Loucy (cell line): ENCODE measurements around the gene TXNRD2.
"Not testable (repeated sequence)": the region's sequence is repeated elsewhere in the genome, so short reads cannot be mapped to it uniquely, and the experiment has no call there.

Source experiments
- H2AFZ ChIP-seq: fragments of 200-600 bp; sonication (generic); 2 replicates; pipeline ENCODE4 v1.6.0; 2016; ENCODE audit warnings: antibody characterized with exemption, mild to moderate bottlenecking, low read length, moderate library complexity
- H3F3A ChIP-seq: fragments of 200-600 bp; 2 replicates; pipeline ENCODE4 v1.6.0; 2016; ENCODE audit warnings: antibody characterized with exemption, low read depth, mild to moderate bottlenecking
- H3K27me3 ChIP-seq: fragments of 200-600 bp; sonication (generic); 2 replicates; pipeline ENCODE4 v1.6.1; 2014; ENCODE audit warnings: low read length, mild to moderate bottlenecking; ENCODE audit not compliant: insufficient read depth, poor library complexity, severe bottlenecking
- H3K36me3 ChIP-seq: fragments of 200-600 bp; sonication (generic); 2 replicates; pipeline ENCODE4 v1.6.1; 2016; ENCODE audit warnings: low read length; ENCODE audit not compliant: insufficient read depth
- H3K4me1 ChIP-seq: fragments of 200-600 bp; sonication (generic); 2 replicates; pipeline ENCODE4 v1.5.1; 2014; ENCODE audit warnings: low read length, mild to moderate bottlenecking; ENCODE audit not compliant: insufficient read depth, poor library complexity, severe bottlenecking
- H3K4me2 ChIP-seq: fragments of 200-600 bp; sonication (generic); 2 replicates; pipeline ENCODE4 v1.6.0; 2014; ENCODE audit warnings: antibody characterized with exemption, low read length, low read depth, mild to moderate bottlenecking; ENCODE audit not compliant: poor library complexity, severe bottlenecking
- H3K4me3 ChIP-seq: fragments of 200-600 bp; sonication (generic); 2 replicates; pipeline ENCODE4 v1.5.1; 2014; ENCODE audit warnings: low read length, mild to moderate bottlenecking, mixed read lengths; ENCODE audit not compliant: poor library complexity, severe bottlenecking
- H3K79me2 ChIP-seq: fragments of 200-600 bp; sonication (generic); 2 replicates; pipeline ENCODE4 v1.6.1; 2014; ENCODE audit warnings: low read length; ENCODE audit not compliant: insufficient read depth
- H3K9ac ChIP-seq: fragments of 200-600 bp; sonication (generic); 2 replicates; pipeline ENCODE4 v1.6.0; 2014; ENCODE audit warnings: mild to moderate bottlenecking, low read depth, low read length, moderate library complexity; ENCODE audit not compliant: poor library complexity, severe bottlenecking
- H3K9me2 ChIP-seq: fragments of 200-600 bp; sonication (generic); replicated peaks from 2 replicates; pipeline ENCODE4 v1.6.1; 2016; ENCODE audit warnings: low read depth, low read length, mixed read lengths
- H3K9me3 ChIP-seq: fragments of 200-600 bp; sonication (generic); 2 replicates; pipeline ENCODE4 v1.6.1; 2014; ENCODE audit warnings: mild to moderate bottlenecking, antibody characterized with exemption, low read length, low read depth; ENCODE audit not compliant: insufficient read depth
- H4K20me1 ChIP-seq: fragments of 200-600 bp; sonication (generic); 2 replicates; pipeline ENCODE4 v1.6.0; 2014; ENCODE audit warnings: antibody characterized with exemption, low read length, mild to moderate bottlenecking; ENCODE audit not compliant: insufficient read depth, poor library complexity, severe bottlenecking
- EZH2phosphoT487 ChIP-seq: fragments of 200-600 bp; IDR thresholded peaks from 2 replicates; pipeline ENCODE4 v1.6.1; 2018; ENCODE audit warnings: antibody characterized with exemption, mild to moderate bottlenecking, moderate library complexity, borderline replicate concordance
- TF ChIP-seq, protein P1 (sequence below): fragments of 200-600 bp; sonication (generic); conservative IDR thresholded peaks from 2 replicates; pipeline ENCODE4 v1.5.1; 2014; ENCODE audit warnings: mild to moderate bottlenecking, antibody characterized with exemption, low read length

The TXNRD2 gene

DNA sequence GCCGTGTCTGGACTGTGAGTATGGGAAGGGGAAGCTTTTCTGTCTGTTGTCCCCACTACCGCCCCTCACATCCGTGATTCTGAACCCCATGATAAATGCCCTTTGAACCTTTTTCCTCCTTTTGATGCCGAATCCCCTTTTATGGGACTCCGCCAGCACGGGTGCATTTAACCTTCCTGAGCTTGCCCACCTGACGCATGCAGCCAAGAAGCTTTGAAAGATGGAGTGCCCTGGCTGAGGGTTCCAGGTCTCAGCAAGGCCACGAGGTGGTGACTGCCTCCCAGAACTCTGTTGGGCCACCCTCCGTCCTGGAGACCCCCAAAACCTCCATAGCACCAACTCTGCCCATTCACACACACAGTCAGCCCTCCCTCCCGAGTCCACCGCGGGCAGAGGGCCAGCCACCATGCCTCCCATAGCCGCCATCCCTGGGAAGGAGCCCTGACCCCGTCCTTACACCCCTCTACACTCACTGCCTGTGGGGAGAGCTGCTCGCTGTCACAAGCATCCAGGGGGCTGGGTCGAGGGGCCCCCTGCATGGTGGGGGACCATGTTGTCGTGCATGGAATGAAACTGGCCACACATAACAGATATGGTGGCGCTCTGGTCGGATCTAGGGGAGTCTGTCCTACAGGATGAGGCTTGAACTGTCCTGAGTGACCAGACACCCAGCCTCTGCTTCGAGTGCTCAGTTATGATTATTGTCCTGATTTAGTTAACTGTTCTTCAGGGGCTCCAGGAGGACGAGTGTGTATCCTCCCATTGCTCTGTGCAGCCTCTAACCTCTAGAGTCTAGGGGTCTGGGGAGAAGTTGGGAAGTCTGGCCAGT lies 868 bp downstream of the TXNRD2 start:
- peak overlapping the region; percentile 87 for H2AFZ ChIP-seq
- no peaks in the 10 kb centered on the region for H3K9me3 ChIP-seq
- H3F3A ChIP-seq, result 0 out of 2 replicates have a peak, but pooled peaks cover 4% of the 10 kb centered on the region
- peak overlapping the region; percentile 89 for H3K4me3 ChIP-seq
- H3K36me3 ChIP-seq, result no peaks in the 10 kb centered on the region
- peak overlapping the region; percentile 99 for H3K4me2 ChIP-seq
- H4K20me1 ChIP-seq, result peaks cover 4% of the 10 kb centered on the region
- H3K9ac ChIP-seq, result peak overlapping the region; percentile 99
- peaks cover 7% of the 10 kb centered on the region for H3K27me3 ChIP-seq
- TF ChIP-seq, protein P1, sequence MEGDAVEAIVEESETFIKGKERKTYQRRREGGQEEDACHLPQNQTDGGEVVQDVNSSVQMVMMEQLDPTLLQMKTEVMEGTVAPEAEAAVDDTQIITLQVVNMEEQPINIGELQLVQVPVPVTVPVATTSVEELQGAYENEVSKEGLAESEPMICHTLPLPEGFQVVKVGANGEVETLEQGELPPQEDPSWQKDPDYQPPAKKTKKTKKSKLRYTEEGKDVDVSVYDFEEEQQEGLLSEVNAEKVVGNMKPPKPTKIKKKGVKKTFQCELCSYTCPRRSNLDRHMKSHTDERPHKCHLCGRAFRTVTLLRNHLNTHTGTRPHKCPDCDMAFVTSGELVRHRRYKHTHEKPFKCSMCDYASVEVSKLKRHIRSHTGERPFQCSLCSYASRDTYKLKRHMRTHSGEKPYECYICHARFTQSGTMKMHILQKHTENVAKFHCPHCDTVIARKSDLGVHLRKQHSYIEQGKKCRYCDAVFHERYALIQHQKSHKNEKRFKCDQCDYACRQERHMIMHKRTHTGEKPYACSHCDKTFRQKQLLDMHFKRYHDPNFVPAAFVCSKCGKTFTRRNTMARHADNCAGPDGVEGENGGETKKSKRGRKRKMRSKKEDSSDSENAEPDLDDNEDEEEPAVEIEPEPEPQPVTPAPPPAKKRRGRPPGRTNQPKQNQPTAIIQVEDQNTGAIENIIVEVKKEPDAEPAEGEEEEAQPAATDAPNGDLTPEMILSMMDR, result no peak
- TF ChIP-seq EZH2phosphoT487, result no peak
- peaks cover 32% of the 10 kb centered on the region for H3K4me1 ChIP-seq
- no peaks in the 10 kb centered on the region for H3K9me2 ChIP-seq
- H3K79me2 ChIP-seq, result peaks cover 57% of the 10 kb centered on the region

DNA sequence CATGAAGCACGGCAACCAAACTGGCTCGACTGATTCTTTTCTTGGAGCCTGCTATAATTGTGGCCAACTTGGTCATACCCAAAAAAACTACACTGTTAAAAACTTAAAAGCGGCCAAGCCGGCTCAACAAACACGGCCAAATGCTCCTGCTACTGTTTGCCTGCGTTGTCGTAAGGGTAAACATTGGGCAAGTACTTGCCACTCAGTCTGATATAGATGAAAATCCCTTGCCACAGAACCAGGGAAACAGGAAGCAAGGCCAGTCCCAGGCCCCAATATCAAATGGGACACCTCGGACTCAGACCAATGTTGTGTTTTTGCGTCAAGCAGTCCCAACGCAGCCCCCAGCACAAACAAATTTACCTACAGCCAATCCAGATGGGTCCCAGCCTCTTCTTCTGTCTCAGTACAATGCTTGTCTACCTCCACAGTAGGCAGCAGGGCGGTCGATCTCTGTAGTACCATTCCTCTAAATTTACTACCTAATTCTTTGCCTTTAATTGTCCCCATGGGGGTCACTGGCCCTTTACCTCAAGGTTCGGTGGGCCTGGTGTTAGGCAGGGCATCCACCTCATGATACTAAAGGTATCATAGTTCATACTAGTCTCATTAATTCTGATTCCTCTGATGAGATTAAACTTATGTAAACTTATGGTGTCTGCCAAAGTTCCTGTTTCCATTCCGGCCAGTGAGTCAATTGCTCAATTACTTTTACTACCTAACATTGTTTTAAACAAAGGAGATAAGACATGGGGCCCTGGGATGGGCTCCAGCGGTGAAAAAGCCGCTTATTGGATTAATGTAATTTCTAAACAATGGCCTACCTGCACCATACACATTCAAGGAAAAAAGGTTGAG lies 3.8 kb downstream of the TXNRD2 start:
- Histone ChIP-seq H3K4me1 (peaks cover 11% of the 10 kb centered on the region), H3K9me3 (no peaks in the 10 kb centered on the region), H3K36me3 (no peaks in the 10 kb centered on the region), H4K20me1 (no peaks in the 10 kb centered on the region), H3K4me3 (no peak overlapping the region), H3F3A (no peaks in the 10 kb centered on the region), H3K9ac (no peak overlapping the region), H3K79me2 (peaks cover 28% of the 10 kb centered on the region), H3K27me3 (peaks cover 7% of the 10 kb centered on the region), H2AFZ (no peak overlapping the region), H3K9me2 (no peaks in the 10 kb centered on the region), H3K4me2 (no peak overlapping the region)
- TF ChIP-seq, protein P1, result no peak
- no peak for TF ChIP-seq EZH2phosphoT487

DNA sequence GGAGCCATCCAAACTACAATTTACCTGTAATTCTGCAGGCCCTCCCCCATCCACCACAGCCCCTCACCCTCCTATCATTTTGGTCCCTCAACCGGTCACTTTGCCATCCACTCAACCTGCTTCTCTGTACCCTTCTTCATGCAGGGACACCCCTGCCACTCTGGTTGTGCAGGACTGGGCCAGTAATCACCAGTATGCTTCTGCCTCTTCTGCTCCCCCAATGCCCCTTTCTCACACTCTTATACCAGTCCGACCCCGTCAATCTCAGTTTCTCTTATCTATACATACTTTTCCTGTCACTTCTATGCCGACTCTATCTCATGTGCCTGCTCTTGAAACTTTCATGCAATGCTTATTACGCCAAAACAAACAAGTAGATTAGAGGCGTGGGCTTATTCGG lies 5.1 kb downstream of the TXNRD2 start:
- peaks cover 8% of the 10 kb centered on the region for H3K4me1 ChIP-seq
- H4K20me1 ChIP-seq, result no peaks in the 10 kb centered on the region
- H3F3A ChIP-seq, result no peaks in the 10 kb centered on the region
- no peaks in the 10 kb centered on the region for H3K27me3 ChIP-seq
- no peak overlapping the region for H2AFZ ChIP-seq
- H3K79me2 ChIP-seq, result peaks cover 15% of the 10 kb centered on the region
- H3K9me2 ChIP-seq, result no peaks in the 10 kb centered on the region
- no peak overlapping the region for H3K4me3 ChIP-seq
- H3K9ac ChIP-seq, result no peak overlapping the region
- H3K36me3 ChIP-seq, result no peaks in the 10 kb centered on the region
- TF ChIP-seq, protein P1, result no peak
- TF ChIP-seq EZH2phosphoT487, result no peak
- no peak overlapping the region for H3K4me2 ChIP-seq
- no peaks in the 10 kb centered on the region for H3K9me3 ChIP-seq

DNA sequence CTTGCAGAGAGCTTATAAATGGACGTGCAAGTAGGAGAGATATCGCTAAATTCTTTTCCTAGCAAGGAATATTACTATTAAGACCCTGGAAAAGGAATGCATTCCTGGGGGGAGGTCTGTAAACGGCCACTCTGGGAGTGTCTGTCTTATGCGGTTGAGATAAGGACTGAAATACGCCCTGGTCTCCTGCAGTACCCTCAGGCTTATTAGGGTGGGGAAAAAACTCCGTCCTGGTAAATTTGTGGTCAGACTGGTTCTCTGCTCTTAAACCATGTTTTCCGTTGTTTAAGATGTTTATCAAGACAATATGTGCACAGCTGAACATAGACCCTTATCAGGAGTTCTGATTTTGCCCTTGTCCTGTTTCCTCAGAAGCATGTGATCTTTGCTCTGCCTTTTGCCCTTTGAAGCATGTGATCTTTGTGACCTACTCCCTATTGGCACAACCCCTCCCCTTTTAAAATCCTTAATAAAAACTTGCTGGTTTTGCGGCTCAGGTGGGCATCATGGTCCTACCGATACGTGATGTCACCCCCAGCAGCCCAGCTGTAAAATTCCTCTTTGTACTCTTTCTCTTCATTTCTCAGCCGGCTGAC lies 6.4 kb downstream of the TXNRD2 start:
- not testable (repeated sequence) for H3K4me3 ChIP-seq, H3K36me3 ChIP-seq, H3K9me2 ChIP-seq, H3K4me2 ChIP-seq, H3K4me1 ChIP-seq, H3K9me3 ChIP-seq, H3K9ac ChIP-seq, H3F3A ChIP-seq, H4K20me1 ChIP-seq, H2AFZ ChIP-seq, H3K79me2 ChIP-seq, H3K27me3 ChIP-seq
